Fibroblast of pulmonary artery (primary cell): ENCODE results near the gene MBD3L2.
"Not testable (repeated sequence)": the region's sequence is repeated elsewhere in the genome, so short reads cannot be mapped to it uniquely, and the experiment has no call there.

ENCODE experiments used
- DNase-seq: peaks from one replicate; pipeline ENCODE4 v3.0.0-alpha.2; 2010; ENCODE audit warnings: low read depth
- H3K4me3 ChIP-seq: replicated peaks from 2 replicates; pipeline ENCODE4 v1.5.1; 2011; ENCODE audit warnings: low read depth, mild to moderate bottlenecking, control low read depth, low read length, moderate library complexity
- CTCF ChIP-seq: IDR thresholded peaks from 2 replicates; pipeline ENCODE4 v1.5.1; 2011; ENCODE audit warnings: mild to moderate bottlenecking, control low read depth, low read length, inconsistent platforms; ENCODE audit errors: missing control alignments

The MBD3L2 gene

GRCh38 chr19:7063339-7063738 is 14.2 kb downstream of the MBD3L2 start:
- DNase-seq, result no peak
- no peak overlapping the region for H3K4me3 ChIP-seq
- no peak for TF ChIP-seq CTCF

- H3K4me3 ChIP-seq, result no peak overlapping the region
- DNase-seq, result no peak
- TF ChIP-seq CTCF, result no peak
Measured at GRCh38 chr19:7063764-7064418, 14.8 kb downstream of the MBD3L2 start.

- not testable (repeated sequence) for H3K4me3 ChIP-seq
- TF ChIP-seq CTCF, result peak; percentile 36
- peak; percentile 42 for DNase-seq
Measured at GRCh38 chr19:7067122-7067521, 18.0 kb downstream of the MBD3L2 start.

GRCh38 chr19:7067716-7068115 is 18.6 kb downstream of the MBD3L2 start:
- no peak for DNase-seq
- H3K4me3 ChIP-seq, result no peak overlapping the region
- TF ChIP-seq CTCF, result no peak

GRCh38 chr19:7068599-7068998 is 19.5 kb downstream of the MBD3L2 start:
- no peak for TF ChIP-seq CTCF
- peak overlapping the region; percentile 30 for H3K4me3 ChIP-seq
- no peak for DNase-seq

- TF ChIP-seq CTCF, result no peak
- H3K4me3 ChIP-seq, result peak within 1 kb of the TSS; percentile 97
- DNase-seq, result peak; percentile 98
Measured at GRCh38 chr19:7069042-7069903, 20.2 kb downstream of the MBD3L2 start, which contains the start of gene ZNF557. Gene ZNF557, plus strand, starts transcription at chr19:7069703. Its CDS starts 5,372 bp downstream, at chr19:7075075.
